NCI-H526 (cell line): ENCODE data around the gene RNF175.
A peak's percentile ranks its signal among the peaks of the same experiment; 100 is the strongest.

Experiments used
- DNase-seq, 2 experiments: peaks; one replicate each; lab custom pipeline; 2025; lab: John Stamatoyannopoulos, UW

RNF175 gene

GRCh38 chr4:153785910-153786721 lies 26.3 kb upstream of the RNF175 start:
- DNase-seq: peak in 1 of 2 experiments; percentile 47

DNA sequence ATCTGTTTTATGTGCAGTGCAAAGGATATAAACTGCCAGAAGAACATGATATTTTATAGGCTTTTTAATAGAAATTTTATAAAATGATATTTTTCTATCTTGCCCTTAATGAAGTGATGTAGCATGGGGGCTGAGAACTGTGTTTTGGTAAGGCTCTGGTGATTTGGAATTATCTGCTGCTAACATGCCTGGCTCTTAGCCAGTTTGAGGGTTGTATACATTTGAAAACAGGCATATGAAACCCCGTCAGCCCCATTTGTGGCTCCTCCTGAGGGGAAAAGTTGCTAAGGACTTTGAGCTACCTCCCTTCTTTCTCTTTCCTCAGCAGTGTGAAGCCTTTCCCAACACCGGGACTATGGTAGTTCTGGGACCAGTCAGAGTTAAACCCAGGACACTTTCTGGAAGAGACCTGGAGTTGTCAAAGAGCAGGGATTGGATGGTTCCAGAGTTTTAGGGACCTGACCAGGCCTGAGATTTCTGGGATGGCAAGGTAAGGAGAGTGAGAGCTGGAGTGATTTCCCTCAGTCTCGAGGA lies 24.4 kb upstream of the RNF175 start:
- DNase-seq: no peak

- DNase-seq: no peak
Measured at GRCh38 chr4:153782581-153782980, 22.8 kb upstream of the RNF175 start.

DNA sequence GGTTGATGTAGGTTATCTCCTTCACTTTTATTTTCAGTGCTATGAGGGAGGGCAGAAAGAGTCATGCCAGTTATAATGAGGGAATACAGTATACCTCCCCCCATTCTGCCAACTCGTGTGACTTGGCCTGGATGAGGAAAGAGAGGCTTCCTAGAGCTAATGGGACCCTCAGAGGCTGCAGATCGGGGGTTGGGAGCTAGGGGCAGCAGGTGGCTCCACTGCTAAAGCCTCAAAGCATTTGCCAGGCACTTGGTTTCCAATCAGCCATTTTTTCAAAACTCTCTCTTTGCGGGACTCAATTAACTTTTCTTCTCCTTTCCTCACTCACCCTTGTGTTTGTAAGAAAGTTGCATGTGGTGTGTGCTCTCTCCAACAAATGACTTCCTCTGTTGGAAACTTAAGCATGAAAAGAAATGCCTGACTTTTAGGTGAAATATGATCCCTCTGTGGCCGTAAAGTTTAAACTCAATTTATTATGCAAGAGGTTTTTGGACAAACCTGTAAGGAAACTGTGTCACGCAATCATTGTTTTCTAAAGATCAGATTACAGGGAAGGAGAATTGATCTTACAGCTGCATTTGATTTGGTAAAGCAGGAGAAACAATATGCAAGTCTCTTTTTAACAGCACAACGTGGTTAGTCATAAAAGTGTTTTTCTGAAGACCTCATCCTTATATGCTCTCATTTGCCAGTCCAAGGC lies 22.0 kb upstream of the RNF175 start:
- DNase-seq: no peak

DNA sequence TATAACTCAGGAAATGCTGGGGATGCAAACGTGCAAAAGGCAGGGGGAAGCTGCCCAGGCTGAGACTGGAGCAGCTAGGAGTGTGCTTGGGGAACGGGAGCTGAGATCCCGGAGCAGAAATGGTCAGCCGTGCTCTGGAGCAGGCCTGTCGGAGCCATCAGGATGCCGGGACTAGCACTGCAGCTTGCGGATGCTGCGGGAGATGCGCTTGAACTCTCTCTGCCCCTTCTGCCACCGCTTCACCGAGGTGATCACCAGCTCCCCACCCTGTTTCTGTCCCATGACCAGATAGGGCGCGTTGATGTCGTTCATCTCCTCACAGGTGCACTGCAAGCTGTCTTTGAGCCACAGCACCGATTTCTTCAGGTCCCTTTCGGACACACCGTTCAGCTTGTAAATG lies 21.5 kb upstream of the RNF175 start:
- peak in 1 of 2 experiments; percentile 17 for DNase-seq

DNA sequence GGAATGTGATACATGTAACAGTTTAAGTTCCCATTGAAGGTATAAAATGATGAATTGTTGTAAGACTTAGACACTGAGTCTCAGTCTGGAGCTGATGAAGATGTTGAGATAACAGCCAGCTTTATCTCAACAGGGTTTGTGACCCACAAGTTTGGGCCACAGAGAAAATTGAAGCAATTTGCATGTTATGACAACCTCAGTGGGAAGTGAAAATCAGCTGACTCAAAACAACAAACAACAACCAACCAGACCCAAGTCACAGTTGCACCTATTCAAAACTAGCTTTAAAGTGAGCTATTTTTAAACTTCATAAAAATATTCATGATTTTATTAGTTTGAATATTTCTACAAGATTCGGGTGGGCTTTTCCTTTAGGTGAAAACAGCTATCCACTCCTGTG lies 21.1 kb upstream of the RNF175 start:
- no peak for DNase-seq

DNA sequence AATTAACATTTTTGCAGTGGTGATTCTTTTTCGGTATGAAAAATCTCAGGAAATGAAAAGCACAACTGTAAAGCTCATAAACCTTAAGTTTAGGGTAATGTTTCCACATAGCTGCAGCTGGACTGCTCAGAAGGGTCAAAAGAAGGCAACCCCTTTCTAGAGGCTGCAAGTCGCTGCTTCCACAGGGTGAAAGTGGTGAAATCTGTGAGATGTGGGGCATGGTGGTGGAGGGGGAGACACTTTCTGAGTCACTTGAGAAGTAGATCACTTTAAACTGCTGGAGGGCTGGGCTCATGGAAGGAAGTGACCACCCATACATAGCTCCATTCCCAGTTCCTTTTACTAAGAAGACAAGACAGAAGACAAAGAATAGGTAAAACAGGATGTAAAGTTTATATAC lies 20.4 kb upstream of the RNF175 start:
- DNase-seq: no peak

DNA sequence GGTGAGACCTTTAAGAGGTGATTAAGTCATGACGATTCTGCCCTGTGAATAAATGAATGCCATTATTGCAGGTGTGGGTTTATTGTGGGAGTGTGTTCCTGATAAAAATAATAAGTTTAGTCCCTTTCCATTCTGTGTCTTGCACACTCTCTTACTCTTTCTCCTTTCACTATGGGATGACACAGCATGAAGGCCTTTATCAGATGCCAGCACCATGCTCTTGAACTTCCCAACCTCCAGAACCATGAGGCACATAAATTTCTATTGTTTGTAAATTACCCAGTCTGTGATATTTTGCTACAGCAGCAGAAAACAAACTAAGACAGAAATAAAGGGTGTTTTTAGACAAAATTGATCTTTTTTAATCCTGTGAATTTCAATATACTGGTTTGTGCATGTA lies 18.6 kb upstream of the RNF175 start:
- DNase-seq: no peak

DNA sequence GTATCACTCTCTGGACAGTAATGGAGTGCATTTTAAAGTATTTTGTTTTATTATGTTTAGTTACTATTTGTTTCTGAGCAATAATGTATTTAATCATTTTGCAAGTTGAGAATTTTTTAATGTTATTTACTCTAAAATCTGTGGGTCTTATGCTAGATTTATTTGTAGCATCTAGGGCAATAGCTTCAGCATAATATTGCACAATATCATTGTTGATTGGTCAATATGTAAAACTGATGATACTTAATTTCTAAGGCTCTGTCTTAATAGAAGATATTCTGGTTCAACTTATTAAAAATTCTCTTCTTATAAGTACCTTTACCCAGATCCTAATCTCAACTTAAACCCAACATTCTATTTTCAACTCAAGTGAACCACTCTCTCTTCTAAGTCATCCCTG lies 17.6 kb upstream of the RNF175 start:
- DNase-seq: no peak

DNA sequence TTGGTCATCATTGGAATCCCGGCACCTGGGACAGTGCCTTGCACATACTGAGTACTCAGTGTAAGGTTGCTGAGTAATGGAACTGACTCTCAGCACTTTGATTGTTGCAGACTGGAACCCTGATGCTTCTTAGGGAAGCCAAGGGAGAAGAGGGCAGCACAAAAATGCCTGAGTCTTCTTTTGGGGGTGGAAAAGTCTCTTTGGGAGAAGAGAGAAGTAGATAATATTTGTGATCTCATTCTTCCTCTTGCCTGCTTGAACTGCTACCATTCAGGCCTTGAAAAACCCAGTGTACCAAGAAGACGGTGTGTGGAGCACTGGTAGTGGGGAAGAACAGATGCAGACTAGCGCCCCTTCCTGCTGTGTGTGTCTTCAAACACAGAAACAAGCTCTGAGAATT lies 16.8 kb upstream of the RNF175 start:
- no peak for DNase-seq

- no peak for DNase-seq
Measured at GRCh38 chr4:153773236-153773690, 13.4 kb upstream of the RNF175 start.

DNA sequence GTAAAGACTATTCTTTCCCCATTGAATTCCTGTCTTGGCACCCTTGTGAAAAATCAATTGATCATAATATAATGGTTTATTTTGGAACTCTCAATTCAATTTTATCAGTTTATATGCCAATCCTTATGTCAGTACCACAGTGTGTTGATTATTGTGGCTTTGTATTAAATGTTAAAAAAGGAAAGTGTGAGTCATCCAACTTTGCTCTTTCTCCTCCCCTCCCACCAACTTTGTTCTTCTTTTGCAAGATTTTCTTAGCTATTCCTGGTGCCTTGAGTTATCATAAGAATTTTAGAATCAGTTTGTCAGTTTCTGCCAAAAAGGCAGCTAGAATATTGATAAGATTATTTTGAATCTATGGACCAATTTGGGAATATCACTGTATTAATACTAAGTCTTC lies 11.2 kb upstream of the RNF175 start:
- no peak for DNase-seq

GRCh38 chr4:153766758-153767157 lies 6.9 kb upstream of the RNF175 start:
- no peak for DNase-seq

DNA sequence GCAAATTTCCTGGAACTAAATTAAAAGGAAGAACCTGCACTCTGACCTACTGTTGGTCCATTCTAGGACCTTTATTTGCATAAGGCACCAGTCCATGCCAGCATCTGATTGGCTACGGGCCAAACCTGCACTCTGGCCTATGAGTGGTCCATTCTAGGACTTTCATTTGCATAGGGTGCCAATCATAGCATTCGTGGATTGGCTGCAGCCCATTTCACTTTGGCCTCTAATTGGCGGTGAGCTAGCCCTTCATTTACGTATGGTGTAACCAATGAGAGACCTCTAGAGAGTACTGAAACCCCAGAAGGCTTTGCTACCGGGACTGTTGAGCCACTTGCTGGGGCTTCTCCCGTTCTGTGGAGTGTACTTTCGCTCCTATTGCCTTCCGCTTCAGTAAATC lies 6.1 kb upstream of the RNF175 start:
- no peak for DNase-seq

DNA sequence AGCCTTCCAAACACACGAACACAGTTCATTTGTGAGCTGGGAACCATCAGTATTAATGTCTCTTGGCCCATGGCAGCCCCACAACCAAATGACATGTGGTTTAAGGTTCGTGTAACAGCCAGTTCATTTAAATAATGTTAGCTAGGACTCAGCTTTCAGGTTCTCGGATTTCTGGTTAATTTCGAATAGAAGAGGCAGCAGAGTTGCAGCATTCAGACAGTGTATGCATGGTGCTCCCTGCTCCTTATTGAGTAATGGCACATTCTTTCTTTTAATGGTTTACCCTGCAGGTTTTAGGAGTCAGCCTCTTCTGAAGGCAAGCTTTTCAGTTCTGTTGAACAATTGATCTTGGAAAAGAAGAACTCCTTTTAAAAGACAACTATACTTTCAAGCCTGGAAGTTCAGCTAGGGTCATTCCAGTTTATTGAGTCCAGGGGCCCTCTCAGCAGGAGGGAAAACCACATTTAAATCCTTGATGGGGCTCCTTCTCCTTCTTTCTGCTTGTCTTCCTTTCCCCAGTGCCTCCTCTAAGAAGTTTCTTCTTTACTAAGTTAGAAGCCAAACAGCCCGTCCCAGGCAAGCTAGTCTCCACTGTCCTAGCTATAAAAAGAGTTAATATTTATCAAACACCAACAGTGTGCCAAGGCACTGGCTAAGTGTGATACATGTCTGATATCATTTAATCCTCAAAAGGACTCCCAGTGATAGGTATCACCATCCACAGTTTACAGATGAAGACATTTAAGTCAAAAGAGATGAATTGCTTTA lies 5.0 kb upstream of the RNF175 start:
- peak; percentile 19 to 62 for DNase-seq

DNA sequence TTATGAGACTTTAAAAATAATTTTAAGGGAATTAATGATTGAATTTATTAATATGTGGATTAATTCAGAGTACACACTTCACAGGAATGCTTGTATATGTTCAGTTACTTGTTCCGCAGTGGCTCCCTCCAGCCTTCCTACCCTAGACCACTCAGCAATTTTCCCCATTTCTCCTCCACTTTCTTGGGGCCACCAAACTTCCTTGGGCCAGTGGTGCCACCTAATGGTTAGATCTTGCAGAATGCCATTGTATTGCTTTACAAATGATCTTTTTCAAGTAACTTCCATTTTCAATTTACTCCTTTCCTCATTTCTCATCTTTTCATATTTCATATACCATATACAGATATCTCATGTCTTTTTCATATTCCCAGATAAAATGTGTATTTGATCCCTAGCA lies 3.6 kb upstream of the RNF175 start:
- DNase-seq: peak in 1 of 2 experiments; percentile 28

DNA sequence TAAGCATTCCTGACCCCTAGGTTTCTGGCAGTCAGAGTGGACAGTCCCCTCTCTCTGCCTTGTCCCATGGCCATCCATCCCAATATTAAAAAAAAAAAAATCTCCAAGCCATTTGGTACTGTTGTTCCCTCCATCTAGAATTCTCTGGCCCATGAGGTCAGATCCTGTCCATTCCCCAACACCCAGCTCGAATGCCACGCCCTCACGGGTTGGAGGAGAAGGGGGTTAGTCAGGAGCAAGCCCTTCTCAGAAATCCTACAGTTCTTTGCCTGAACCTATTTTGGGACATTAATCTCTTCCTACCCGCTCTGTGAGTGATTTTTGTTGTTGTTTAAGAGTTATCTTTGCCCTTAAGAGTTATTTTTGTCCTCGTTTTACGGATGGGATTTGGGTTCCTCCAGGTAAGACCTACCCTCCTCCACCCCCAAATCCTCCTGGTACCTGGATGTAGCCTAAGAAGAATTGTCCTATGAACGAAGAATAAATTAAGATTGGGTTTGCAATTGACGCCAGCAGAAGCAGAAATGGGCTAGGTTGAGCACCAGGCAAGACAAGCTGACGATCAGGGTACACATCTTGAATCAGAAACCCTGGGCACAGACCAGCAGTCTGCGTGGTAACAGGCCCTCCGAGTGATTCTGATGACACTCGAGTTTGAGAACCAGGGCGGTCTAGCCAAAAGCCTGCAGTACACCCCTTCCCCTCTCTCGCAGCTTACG lies 977 bp downstream of the RNF175 start:
- no peak for DNase-seq

DNA sequence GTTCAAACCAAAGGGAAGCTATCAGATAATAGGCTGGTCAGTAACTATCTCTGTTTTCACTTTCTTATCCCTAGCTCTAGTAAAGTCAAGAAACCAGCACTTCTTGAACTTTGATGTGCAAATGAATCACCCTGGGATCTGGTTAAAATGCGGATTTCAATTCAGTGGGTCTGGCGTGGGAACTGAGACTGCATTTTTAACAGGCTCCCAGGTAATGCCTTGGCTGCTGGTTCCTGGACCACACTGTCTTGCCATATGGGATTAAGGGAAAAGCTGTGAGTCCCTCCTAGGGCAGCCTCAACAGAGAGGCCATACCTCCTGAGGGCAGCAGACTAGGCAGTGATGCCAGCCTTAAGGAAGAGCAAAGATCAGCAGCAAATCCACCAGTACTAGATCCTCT lies 1.7 kb downstream of the RNF175 start:
- no peak for DNase-seq

DNA sequence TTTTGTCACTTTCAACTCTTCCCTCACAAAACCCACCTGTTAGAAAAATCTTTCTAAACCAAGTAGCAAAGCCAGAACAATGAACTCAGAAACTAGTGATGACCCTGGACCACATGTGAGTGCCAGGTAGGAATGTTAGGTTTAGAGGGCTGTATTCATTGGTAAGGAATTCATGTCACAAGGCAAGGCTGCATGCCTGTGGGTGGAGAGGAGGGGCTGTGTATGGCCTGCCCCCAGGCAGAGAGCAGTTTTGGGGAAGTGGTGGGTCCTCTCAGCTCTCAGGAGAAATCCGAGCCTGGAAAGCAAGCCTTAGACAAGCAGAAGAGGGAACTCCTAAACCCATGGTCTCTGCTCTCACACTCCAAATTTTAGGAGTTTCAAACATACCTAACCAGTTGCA lies 2.4 kb downstream of the RNF175 start:
- no peak for DNase-seq

DNA sequence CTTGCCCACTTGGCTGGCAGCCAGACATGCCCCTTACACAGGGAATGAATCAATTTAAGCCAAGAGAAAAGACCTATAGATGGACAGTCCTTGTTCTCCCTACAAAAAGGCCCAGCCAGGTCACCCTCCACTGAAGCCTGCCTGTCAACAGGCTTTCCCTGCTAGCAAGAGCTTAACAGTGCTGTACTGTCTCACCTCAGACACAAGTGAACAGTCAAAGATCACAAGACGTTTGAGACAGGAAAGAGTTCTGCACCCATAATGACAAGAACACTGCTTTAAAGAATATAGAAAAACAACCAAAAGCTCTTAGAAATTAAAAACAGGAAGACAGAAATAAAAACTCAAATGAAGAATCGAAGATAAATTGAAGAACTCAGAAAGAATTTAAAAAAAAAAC lies 4.6 kb downstream of the RNF175 start:
- no peak for DNase-seq

DNA sequence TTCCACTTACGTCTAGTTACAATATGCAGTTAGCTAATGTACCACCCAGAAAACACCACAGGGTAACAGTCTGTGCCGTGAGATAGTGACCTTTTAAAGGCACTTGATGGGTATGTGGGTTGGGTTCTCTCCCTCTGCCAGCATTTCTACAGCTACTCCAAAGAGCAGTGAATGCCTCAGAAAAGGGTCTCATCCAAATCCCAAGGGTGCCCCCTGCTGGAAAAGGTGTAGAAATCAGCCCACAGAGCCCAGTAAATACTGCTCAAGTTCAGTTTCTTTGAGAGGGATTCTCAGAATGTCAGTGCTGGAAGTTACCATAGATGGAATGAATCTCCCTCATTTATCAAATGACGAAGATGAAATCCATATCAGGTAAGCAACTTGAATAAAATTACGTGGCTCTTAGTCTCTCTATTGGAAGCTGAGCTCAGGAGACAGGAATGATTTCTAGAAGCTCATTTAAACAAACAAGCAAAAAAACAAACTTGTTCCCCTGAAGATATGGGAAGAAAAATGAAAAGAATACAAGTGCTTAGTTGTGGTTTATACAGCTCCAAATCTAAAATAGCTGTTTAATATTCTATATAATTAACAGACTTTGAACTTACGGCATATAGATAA lies 9.5 kb downstream of the RNF175 start:
- peak; percentile 68 to 88 for DNase-seq
